ENCODE results near the gene FOXO6.

Gene FOXO6

GRCh38 chr1:41360786-41361494 lies at the start of gene FOXO6:
Gene FOXO6 (plus strand): TSS chr1:41361434.
- peak; percentile 97 for DNase-seq
- Histone ChIP-seq H3K27ac (no peak within 1 kb of the TSS), H3K4me3 (ENCODE audit: low read depth, low read length) (peak within 1 kb of the TSS; percentile 29), H3K36me3 (replicated peaks) (no peaks in the 10 kb centered on the region), H3K27me3 (replicated peaks) (peaks cover 35% of the 10 kb centered on the region)
- in situ Hi-C loops (cut with HindIII; ENCODE audit: low pct_ligation_motif_present, low sequenced_read_pairs) = no loop called here
- peak; percentile 9 for TF ChIP-seq CTCF (IDR thresholded peaks at IDR 0.05; ENCODE audit: low read depth, low read length, missing control alignments)

- Histone ChIP-seq H3K27me3 (replicated peaks) (no peaks in the 10 kb centered on the region), H3K4me3 (ENCODE audit: low read depth, low read length) (no peak overlapping the region), H3K36me3 (replicated peaks) (no peaks in the 10 kb centered on the region), H3K27ac (no peak overlapping the region)
- DNase-seq = no peak
- in situ Hi-C loops (cut with HindIII; ENCODE audit: low pct_ligation_motif_present, low sequenced_read_pairs) = no loop called here
- TF ChIP-seq CTCF (IDR thresholded peaks at IDR 0.05; ENCODE audit: low read depth, low read length, missing control alignments) = no peak
These were observed 48.1 kb upstream of the FOXO6 start for GRCh38 chr1:41312991-41313645.

GRCh38 chr1:41313661-41314131 lies 47.5 kb upstream of the FOXO6 start:
- Histone ChIP-seq H3K27ac (no peak overlapping the region), H3K27me3 (replicated peaks) (no peaks in the 10 kb centered on the region), H3K4me3 (ENCODE audit: low read depth, low read length) (no peak overlapping the region), H3K36me3 (replicated peaks) (no peaks in the 10 kb centered on the region)
- no peak for DNase-seq
- in situ Hi-C loops (cut with HindIII; ENCODE audit: low pct_ligation_motif_present, low sequenced_read_pairs) = no loop called here
- TF ChIP-seq CTCF (IDR thresholded peaks at IDR 0.05; ENCODE audit: low read depth, low read length, missing control alignments) = peak; percentile 72

DNA sequence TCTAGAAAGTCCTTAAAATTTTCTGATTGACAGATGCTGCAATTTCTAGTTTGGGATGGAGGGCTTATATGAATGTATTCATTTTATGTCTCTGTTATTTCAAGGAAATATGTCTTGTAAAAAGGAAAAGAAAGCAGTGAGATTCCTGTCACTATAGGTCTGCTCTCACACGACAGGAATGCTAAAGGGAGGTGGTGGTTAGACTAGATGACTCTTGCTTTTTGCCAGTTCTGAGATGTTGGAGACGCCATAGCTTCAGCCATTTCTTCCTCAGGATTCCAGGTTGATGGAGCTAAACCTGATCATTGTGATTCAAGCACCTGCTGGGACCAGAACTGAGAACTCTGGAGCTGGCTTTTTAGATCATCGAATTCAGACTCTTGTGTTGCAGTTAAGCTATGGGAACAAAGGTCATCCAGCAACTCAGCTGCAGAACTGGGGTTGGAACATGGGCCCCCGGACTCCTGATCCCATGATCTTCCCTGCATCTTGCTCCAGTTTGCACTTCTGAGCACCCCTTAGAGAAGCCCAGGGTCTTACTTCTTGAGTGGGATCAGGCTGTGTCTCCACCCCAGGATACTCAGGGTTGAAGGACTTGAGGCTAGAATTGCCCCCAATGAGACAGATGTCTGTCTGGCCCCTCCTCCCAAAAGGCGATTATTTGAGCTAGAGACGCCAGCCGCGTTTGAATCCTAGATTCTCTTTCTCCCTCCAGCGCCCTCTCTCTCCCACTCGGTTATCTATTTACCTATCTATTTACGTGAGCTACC lies 46.7 kb upstream of the FOXO6 start:
- DNase-seq = peak; percentile 40
- H3K27me3 ChIP-seq (replicated peaks) = no peaks in the 10 kb centered on the region

More for the DNA sequence above, 46.7 kb upstream of the FOXO6 start:
- H3K36me3 ChIP-seq (replicated peaks) = no peaks in the 10 kb centered on the region
- no peak for TF ChIP-seq CTCF (IDR thresholded peaks at IDR 0.05; ENCODE audit: low read depth, low read length, missing control alignments)
- no peak overlapping the region for H3K4me3 ChIP-seq (ENCODE audit: low read depth, low read length)
- in situ Hi-C loops (cut with HindIII; ENCODE audit: low pct_ligation_motif_present, low sequenced_read_pairs) = no loop called here
- no peak overlapping the region for H3K27ac ChIP-seq
